CMK (cell line): ENCODE results near the gene ZBTB14.

Experiments used
- DNase-seq: peaks from one replicate; pipeline ENCODE4 v3.0.0-alpha.2; 2010; ENCODE audit warnings: low read depth

The ZBTB14 gene

DNA sequence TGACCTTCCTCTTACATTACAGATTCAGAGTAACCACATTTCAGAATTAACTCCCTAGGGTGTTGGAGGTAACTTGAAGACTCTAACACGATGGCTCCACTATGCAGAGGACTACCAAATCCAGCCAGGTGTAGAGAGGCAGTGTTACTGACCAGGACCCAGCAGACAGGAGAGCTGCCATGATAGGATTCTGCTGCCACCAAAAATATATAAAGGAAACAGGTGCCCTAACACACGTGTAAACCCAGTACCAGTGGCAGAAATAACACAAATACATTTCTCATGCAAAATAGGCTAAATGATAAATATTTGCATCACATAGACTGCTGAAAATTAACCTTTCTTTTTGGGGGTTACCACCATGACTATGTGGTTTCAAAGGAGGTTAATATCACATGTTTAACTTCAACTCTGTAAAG lies 7.0 kb downstream of the ZBTB14 start:
- no peak for DNase-seq

DNA sequence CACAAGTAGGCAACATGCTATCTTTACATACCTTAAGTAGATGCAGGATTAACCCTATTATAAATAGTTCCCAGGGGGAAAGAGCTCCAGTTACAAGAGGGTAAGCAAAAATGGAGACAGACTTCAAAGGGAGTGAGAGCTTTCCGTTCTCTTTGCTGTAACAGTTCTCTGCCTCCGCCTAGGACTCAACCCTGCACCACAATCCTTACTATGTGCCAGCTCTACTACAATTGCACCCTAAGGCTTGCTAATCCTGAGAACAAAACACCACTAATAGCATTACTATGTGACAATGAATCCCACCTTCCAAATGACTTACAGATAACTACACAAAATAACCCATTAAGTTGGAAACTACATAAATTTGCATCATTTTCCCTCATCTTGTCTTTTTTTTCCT lies 7.7 kb downstream of the ZBTB14 start:
- no peak for DNase-seq

DNA sequence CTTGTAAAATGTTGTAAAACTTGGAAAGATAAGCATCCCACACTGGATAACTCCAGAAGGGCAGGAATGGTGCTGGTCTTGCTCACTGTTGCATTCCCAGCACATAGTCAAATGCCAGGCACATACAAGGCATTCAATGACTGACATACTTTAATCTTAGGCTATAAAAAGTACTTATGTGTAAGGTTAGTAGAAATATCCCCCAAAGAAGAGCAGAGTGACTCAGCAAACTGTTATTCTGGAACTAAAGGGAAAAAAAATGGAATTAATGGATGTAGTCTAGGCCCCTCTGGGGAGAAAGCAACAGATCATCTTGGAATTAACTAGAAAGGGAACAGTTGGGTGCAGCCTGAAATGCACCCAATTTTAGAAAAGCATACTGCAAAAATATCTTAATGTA lies 9.0 kb downstream of the ZBTB14 start:
- no peak for DNase-seq

DNA sequence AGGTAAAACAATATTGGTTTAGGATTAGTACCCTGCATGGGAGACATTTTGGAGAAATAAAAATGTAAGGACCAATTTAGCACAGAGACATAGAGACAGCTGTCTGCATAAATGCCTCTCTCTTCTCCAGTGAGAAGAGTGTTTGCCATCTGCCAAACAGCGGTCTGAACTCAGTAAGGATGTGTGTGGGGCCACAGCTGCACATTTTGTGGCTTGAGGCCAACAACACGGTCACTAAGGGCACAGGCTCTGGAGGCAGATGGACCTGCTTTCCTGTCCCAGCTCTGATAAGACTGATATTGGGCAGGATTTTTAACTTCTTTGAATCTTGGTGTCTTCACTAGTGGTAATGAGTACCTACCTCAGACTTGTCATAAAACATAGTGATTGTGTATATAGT lies 10.2 kb downstream of the ZBTB14 start:
- DNase-seq: no peak

DNA sequence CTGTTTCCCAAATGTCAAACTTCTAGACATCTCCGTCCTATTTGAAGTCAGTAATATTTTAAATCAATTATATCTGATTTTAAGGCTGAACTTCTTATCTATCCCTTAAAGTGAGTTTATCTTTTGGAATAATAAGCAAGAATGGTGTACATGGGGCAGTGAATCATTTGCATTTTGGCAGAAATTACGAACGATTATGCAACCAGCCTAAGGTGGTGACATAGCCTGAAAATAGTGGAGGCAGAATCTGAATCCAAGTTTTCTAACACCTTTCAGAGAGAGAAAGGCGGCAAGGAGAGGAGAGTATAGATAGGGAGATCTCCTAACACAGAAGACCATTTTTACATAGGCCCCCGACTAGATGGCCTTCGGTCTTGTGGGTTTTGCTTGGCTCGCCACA lies 10.7 kb downstream of the ZBTB14 start:
- no peak for DNase-seq

DNA sequence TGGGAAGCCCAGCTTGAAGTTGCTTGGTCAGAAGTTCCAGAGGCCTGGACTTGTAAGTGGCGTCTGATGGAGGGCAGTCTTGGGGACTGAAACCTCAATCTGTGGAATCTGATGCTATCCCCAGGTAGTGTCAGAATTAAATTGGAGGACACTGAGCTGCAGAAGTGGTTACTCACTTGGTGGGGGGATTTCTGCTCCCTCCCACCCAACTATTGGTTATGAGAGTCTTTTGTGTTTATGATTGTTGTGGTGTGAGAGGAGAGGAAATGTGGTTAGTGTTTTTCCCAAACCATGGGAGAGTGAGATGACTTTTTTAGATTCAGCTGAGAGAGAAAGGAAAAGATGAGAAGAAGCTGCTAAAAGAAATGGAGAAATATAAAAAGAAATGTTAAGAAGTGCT lies 12.8 kb downstream of the ZBTB14 start:
- DNase-seq: no peak

DNA sequence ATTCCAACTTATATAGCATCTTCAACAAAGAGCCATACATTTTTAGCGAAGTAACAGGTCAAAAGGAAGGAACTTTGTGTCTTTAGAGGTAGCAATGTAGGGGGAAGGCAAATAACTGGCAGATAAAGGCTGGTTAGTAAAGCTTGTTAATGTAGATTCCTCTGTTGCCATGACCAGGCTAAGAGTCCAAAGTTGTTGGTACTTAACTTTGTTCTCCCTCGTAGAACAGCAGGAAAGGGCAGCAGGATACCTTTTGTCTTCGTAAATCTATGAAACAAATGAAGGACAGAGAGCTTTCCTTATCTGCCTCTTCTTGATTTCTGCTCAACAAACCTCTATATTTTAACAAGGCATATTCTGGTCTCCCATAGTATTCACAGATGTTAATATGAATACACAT lies 18.6 kb downstream of the ZBTB14 start:
- DNase-seq: no peak

DNA sequence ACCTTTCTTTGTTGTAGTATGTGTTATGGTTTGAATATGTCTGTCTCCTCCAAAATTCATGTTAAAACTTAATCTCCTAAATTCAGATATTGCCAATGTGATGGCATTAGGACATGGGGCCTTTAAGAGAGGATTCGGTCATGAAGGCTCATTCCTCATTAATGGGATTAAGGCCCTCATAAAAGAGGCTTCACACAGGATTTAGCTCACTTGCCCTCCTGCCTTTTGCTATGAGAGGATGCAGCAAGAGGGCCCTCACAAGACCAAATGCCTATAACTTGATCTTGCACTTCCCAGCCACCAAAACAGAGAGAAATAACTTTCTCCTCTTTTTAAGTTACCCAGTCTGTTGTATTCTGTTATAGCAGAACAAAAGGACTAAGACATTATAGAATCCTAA lies 19.7 kb downstream of the ZBTB14 start:
- DNase-seq: no peak

DNA sequence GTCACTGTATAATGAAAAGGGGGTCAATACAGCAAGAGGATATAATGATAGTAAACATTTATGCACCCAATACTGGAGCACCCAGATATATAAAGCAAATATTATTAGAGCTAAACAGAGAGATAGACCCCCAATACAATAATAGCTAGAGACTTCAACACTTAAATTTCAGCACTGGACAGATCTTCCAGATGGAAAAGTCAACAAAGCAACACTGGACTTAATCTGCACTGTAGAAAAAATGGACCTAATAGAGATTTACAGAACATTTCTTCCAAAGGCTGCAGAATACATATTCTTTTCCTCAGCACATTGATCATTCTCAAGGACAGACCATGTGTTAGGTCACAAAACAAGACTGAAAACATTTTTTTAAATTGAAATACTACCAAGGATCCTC lies 26.7 kb downstream of the ZBTB14 start:
- DNase-seq: no peak

DNA sequence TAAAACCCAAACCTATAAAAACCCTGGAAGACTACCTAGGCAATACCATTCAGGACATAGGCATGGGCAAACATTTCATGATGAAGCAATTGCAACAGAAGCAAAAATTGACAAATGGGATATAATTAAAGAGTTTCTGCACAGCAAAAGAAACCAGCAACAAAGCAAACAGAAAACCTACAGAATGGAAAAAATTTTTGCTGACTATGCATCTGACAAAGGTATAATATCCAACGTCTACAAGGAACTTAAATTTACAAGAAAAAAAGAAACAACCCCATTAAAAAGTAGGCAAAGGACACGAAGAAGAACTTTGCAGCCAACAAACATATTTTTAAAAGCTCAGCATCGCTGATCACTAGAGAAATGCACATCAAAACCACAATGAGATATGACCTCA lies 28.8 kb downstream of the ZBTB14 start:
- no peak for DNase-seq

DNA sequence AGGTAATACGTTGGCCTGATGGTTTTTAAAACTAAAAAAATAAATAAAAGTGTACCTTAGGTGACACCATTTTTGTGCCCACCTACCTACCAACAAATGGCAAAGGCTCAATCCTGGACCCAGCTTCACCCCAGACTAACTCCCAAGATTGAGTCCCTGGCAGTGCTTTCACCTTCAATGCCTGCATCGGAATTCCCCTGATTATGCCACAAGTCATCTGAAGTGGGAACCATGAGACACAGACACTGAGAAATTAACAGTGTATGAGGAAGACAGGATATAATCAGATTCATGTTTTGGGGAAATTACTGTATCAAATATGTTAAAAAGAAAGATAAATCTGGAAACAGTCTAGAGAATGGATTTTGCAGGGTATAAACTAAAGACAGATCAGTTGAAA lies 41.6 kb downstream of the ZBTB14 start:
- no peak for DNase-seq

DNA sequence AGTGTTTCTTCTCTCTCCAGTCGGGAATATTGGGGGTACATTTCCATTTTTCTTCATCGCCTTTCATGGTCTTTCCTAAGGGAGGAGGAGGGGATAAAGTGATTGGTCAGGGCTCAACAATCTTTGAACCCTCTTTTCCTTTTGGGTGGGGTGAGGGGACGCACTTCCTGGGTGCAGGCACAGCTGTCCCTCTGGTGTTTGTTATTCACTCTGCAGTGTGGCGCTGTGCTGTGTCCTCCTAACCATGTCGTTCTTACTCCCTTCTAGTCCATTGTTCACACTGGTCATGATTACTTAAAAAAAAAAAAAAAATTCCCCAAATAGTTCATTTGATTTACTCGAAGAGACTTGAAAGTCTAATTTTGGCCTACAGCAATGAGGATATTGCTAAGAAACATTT lies 44.4 kb downstream of the ZBTB14 start:
- no peak for DNase-seq

DNA sequence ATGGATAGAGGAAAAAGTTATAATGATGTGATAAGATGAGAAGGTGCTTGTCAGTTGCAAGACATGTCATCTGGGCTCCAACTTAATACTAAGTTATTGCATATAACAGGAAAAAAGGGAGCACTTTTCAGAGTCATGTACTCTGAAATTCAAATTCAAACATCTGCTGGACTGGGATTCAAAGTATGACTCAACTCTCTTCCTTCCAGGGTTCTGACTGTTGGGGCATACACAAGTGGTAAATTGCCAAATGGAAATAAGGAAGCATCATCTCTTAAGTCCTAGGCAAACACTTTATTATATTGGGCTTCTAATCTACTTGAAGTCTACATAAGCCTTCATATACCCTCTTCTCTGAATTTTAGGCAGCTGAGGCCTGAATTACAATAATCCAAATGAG lies 44.9 kb downstream of the ZBTB14 start:
- no peak for DNase-seq

DNA sequence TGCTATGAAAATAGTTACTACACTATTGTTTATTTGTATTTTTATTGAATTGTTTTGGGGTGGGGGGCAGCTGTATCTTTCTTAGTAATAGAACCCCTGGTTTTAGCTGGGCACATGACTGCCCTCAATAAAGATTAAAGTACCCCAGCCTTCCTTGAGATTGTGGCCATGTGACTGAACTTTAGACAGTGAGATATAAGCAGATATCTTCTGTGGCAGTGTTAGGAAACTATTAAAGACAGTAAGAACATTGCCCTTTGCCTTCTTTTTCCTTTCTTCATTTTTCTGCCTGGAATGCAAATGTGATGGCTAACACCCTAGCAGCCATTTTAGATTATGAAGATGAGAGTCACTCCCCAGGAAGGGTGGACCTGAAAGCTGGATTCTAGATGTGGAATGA lies 50.6 kb downstream of the ZBTB14 start:
- DNase-seq: no peak

DNA sequence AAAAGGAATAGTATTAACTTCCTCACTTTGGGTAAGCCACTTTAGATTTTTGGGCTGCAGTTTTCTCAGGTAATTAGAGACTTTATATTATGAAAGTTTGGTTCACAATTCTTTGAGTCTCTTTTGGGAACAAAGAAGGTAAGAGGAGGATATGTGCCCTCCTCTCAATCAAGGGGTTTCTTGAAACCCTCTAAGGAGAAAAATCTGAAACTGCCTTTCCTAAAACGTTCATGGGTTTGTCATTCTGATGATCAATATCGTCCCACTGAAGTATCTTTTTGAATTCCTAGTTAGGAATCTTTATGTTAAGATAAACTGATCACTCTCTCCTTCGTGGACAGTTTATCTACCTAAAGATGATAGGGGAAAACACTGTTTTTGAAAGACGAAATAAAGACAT lies 56.1 kb downstream of the ZBTB14 start:
- DNase-seq: no peak
